HepG2 (cell line): ENCODE results near the gene IL17RC. TPM values are rescaled to one million over a fixed set of nuclear protein-coding genes. Genes with fewer than 3 reads are reported as not detected.
A peak's percentile ranks its signal among the peaks of the same experiment; 100 is the strongest.

Experiments
- KAT8 ChIP-seq: IDR thresholded peaks from 2 replicates; pipeline ENCODE4 v1.6.1; 2016; ENCODE audit warnings: missing genetic modification reagents, missing compliant biosample characterization
- KLF9 ChIP-seq: IDR thresholded peaks from 2 replicates; pipeline ENCODE4 v1.6.1; 2016; ENCODE audit warnings: low read depth
- MAFK ChIP-seq, 2 experiments: IDR thresholded peaks in 1 of 2; conservative IDR thresholded peaks in 1 of 2; 2 replicates each; pipeline ENCODE4 v1.6.1; 2011; ENCODE audit warnings: improper control_type of control experiment in 2 of 2, low read length in 2 of 2
- ZBTB1 ChIP-seq: sonication (generic); formaldehyde crosslinking; IDR thresholded peaks from 2 replicates; pipeline ENCODE4 v1.4.0; 2020; ENCODE audit warnings: missing genetic modification reagents, borderline replicate concordance
- ZMYM2 ChIP-seq: sonication (generic); formaldehyde crosslinking; IDR thresholded peaks from 2 replicates; pipeline ENCODE4 v1.8.0; 2022; ENCODE audit warnings: mild to moderate bottlenecking, missing genetic modification reagents
- ZNF20 ChIP-seq: sonication (generic); formaldehyde crosslinking; IDR thresholded peaks from 2 replicates; pipeline ENCODE4 v1.4.0; 2020; ENCODE audit warnings: mild to moderate bottlenecking, moderate library complexity, missing genetic modification reagents
- ZNF235 ChIP-seq: sonication (generic); formaldehyde crosslinking; IDR thresholded peaks from 2 replicates; pipeline ENCODE4 v1.8.1; 2023; ENCODE audit warnings: mild to moderate bottlenecking, missing genetic modification reagents, borderline replicate concordance
- ZNF572 ChIP-seq: sonication (generic); formaldehyde crosslinking; IDR thresholded peaks from 2 replicates; pipeline ENCODE4 v1.5.1; 2020; ENCODE audit warnings: mild to moderate bottlenecking, missing genetic modification reagents
- ZNF772 ChIP-seq: sonication (generic); formaldehyde crosslinking; IDR thresholded peaks from 2 replicates; pipeline ENCODE4 v1.5.0; 2020; ENCODE audit warnings: mild to moderate bottlenecking, missing genetic modification reagents
- ZNF773 ChIP-seq: sonication (generic); formaldehyde crosslinking; IDR thresholded peaks from 2 replicates; pipeline ENCODE4 v1.4.0; 2020; ENCODE audit warnings: missing genetic modification reagents, borderline replicate concordance
- polyA plus RNA-seq, 8 experiments: library from polyadenylated mRNA; depleted of rRNA in 3 of 8; stranded (reverse) in 7 of 8; unstranded in 1 of 8; fragments of >200 nt; fragmentation: Illumina TruSeq in 4 of 8; extraction: Trizol in 4 of 8; gene quantifications; 2 replicates each; pipeline versions ENCODE4 v1.2.1 to v1.2.3, GENCODE V29; 2011 to 2016; ENCODE audit warnings: low read depth in 4 of 8, missing spikeins in 1 of 8, mixed read lengths in 1 of 8; ENCODE audit not compliant: insufficient read depth in 1 of 8
- total RNA-seq, 5 experiments: library from RNA; depleted of rRNA; stranded (reverse); fragments of >200 nt; fragmentation: Illumina TruSeq; extraction: Trizol; gene quantifications; 2 replicates each; pipeline ENCODE4 v1.2.3, GENCODE V29; 2016; ENCODE audit warnings: low read depth in 1 of 5
- TF ChIP-seq, protein P1 (sequence below): IDR thresholded peaks from 2 replicates; pipeline ENCODE4 v1.6.1; 2016; ENCODE audit warnings: low read depth, borderline replicate concordance
- TF ChIP-seq, protein P2 (sequence below): sonication (generic); formaldehyde crosslinking; IDR thresholded peaks from 2 replicates; pipeline ENCODE4 v1.8.1; 2023; ENCODE audit warnings: mild to moderate bottlenecking, missing genetic modification reagents
- TF ChIP-seq, protein P3 (sequence below): sonication (generic); formaldehyde crosslinking; IDR thresholded peaks from 2 replicates; pipeline ENCODE4 v1.8.0; 2022; ENCODE audit warnings: low read depth, missing genetic modification reagents
- TF ChIP-seq, protein P4 (sequence below): sonication (generic); formaldehyde crosslinking; IDR thresholded peaks from 2 replicates; pipeline ENCODE4 v1.5.0; 2020; ENCODE audit warnings: mild to moderate bottlenecking, missing genetic modification reagents
- TF ChIP-seq, protein P5 (sequence below): sonication (generic); formaldehyde crosslinking; conservative IDR thresholded peaks from 2 replicates; pipeline ENCODE4 v1.4.0; 2020; ENCODE audit warnings: missing genetic modification reagents
- TF ChIP-seq, protein P6 (sequence below): sonication (generic); formaldehyde crosslinking; IDR thresholded peaks from 2 replicates; pipeline ENCODE4 v1.8.0; 2022; ENCODE audit warnings: mild to moderate bottlenecking, missing genetic modification reagents, moderate library complexity
- TF ChIP-seq, protein P7 (sequence below): sonication (generic); formaldehyde crosslinking; IDR thresholded peaks from 2 replicates; pipeline ENCODE4 v1.4.0; 2020; ENCODE audit warnings: missing genetic modification reagents

Gene IL17RC
- total and polyA plus RNA-seq, 2 of the 13 experiments (the other 11 are each of a cell fraction or from before 2014, with no cell fraction given) = 20.7 to 24.0 TPM

DNA sequence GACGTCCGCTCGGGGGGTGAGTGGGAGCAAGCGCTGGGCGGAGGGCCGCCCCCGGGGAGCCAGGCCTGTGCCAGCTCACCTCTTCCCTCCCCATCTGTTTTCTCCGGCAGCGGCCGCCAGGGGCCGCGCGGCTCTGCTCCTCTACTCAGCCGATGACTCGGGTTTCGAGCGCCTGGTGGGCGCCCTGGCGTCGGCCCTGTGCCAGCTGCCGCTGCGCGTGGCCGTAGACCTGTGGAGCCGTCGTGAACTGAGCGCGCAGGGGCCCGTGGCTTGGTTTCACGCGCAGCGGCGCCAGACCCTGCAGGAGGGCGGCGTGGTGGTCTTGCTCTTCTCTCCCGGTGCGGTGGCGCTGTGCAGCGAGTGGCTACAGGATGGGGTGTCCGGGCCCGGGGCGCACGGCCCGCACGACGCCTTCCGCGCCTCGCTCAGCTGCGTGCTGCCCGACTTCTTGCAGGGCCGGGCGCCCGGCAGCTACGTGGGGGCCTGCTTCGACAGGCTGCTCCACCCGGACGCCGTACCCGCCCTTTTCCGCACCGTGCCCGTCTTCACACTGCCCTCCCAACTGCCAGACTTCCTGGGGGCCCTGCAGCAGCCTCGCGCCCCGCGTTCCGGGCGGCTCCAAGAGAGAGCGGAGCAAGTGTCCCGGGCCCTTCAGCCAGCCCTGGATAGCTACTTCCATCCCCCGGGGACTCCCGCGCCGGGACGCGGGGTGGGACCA, 16.1 kb downstream of the IL17RC start (continued):
- peak; percentile 73 for TF ChIP-seq ZNF772 (CRISPR knock-in tag)
- TF ChIP-seq ZNF572 (CRISPR knock-in tag) = peak; percentile 88
- TF ChIP-seq, protein P1, sequence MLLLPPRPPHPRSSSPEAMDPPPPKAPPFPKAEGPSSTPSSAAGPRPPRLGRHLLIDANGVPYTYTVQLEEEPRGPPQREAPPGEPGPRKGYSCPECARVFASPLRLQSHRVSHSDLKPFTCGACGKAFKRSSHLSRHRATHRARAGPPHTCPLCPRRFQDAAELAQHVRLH (CRISPR knock-in tag) = 0 out of 2 replicates have a peak, but pooled peaks have one; percentile 3
- TF ChIP-seq, protein P2, sequence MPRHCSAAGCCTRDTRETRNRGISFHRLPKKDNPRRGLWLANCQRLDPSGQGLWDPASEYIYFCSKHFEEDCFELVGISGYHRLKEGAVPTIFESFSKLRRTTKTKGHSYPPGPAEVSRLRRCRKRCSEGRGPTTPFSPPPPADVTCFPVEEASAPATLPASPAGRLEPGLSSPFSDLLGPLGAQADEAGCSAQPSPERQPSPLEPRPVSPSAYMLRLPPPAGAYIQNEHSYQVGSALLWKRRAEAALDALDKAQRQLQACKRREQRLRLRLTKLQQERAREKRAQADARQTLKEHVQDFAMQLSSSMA (CRISPR knock-in tag) = 0 out of 2 replicates have a peak, but pooled peaks have one; percentile 27
- TF ChIP-seq, protein P3, sequence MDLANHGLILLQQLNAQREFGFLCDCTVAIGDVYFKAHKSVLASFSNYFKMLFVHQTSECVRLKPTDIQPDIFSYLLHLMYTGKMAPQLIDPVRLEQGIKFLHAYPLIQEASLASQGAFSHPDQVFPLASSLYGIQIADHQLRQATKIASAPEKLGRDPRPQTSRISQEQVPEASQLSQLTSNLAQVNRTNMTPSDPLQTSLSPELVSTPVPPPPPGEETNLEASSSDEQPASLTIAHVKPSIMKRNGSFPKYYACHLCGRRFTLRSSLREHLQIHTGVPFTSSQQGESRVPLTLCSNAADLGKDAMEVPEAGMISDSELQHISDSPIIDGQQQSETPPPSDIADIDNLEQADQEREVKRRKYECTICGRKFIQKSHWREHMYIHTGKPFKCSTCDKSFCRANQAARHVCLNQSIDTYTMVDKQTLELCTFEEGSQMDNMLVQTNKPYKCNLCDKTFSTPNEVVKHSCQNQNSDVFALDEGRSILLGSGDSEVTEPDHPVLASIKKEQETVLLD (CRISPR knock-in tag) = peak; percentile 12; the same call in 1 of the 2 replicates
- TF ChIP-seq, protein P4, sequence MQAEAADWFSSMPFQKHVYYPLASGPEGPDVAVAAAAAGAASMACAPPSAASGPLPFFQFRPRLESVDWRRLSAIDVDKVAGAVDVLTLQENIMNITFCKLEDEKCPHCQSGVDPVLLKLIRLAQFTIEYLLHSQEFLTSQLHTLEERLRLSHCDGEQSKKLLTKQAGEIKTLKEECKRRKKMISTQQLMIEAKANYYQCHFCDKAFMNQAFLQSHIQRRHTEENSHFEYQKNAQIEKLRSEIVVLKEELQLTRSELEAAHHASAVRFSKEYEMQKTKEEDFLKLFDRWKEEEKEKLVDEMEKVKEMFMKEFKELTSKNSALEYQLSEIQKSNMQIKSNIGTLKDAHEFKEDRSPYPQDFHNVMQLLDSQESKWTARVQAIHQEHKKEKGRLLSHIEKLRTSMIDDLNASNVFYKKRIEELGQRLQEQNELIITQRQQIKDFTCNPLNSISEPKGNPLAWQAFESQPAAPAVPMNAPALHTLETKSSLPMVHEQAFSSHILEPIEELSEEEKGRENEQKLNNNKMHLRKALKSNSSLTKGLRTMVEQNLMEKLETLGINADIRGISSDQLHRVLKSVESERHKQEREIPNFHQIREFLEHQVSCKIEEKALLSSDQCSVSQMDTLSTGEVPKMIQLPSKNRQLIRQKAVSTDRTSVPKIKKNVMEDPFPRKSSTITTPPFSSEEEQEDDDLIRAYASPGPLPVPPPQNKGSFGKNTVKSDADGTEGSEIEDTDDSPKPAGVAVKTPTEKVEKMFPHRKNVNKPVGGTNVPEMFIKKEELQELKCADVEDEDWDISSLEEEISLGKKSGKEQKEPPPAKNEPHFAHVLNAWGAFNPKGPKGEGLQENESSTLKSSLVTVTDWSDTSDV (CRISPR knock-in tag) = no peak; the same call in 1 of the 2 replicates
- 0 out of 2 replicates have a peak, but pooled peaks have one; percentile 28 for TF ChIP-seq ZNF773
- TF ChIP-seq, protein P5, sequence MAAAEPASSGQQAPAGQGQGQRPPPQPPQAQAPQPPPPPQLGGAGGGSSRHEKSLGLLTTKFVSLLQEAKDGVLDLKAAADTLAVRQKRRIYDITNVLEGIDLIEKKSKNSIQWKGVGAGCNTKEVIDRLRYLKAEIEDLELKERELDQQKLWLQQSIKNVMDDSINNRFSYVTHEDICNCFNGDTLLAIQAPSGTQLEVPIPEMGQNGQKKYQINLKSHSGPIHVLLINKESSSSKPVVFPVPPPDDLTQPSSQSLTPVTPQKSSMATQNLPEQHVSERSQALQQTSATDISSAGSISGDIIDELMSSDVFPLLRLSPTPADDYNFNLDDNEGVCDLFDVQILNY = peak; percentile 19
- 0 out of 2 replicates have a peak, but pooled peaks have one; percentile 34 for TF ChIP-seq KLF9 (CRISPR knock-in tag)
- TF ChIP-seq ZBTB1 (CRISPR knock-in tag) = no peak
- TF ChIP-seq KAT8 (CRISPR knock-in tag) = peak; percentile 50; the same call in 1 of the 2 replicates
- peak; percentile 83; the same call in 1 of the 2 replicates for TF ChIP-seq ZNF235 (CRISPR knock-in tag)
- TF ChIP-seq, protein P6, sequence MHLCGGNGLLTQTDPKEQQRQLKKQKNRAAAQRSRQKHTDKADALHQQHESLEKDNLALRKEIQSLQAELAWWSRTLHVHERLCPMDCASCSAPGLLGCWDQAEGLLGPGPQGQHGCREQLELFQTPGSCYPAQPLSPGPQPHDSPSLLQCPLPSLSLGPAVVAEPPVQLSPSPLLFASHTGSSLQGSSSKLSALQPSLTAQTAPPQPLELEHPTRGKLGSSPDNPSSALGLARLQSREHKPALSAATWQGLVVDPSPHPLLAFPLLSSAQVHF (CRISPR knock-in tag) = 0 out of 2 replicates have a peak, but pooled peaks have one; percentile 21
- TF ChIP-seq, protein P7, sequence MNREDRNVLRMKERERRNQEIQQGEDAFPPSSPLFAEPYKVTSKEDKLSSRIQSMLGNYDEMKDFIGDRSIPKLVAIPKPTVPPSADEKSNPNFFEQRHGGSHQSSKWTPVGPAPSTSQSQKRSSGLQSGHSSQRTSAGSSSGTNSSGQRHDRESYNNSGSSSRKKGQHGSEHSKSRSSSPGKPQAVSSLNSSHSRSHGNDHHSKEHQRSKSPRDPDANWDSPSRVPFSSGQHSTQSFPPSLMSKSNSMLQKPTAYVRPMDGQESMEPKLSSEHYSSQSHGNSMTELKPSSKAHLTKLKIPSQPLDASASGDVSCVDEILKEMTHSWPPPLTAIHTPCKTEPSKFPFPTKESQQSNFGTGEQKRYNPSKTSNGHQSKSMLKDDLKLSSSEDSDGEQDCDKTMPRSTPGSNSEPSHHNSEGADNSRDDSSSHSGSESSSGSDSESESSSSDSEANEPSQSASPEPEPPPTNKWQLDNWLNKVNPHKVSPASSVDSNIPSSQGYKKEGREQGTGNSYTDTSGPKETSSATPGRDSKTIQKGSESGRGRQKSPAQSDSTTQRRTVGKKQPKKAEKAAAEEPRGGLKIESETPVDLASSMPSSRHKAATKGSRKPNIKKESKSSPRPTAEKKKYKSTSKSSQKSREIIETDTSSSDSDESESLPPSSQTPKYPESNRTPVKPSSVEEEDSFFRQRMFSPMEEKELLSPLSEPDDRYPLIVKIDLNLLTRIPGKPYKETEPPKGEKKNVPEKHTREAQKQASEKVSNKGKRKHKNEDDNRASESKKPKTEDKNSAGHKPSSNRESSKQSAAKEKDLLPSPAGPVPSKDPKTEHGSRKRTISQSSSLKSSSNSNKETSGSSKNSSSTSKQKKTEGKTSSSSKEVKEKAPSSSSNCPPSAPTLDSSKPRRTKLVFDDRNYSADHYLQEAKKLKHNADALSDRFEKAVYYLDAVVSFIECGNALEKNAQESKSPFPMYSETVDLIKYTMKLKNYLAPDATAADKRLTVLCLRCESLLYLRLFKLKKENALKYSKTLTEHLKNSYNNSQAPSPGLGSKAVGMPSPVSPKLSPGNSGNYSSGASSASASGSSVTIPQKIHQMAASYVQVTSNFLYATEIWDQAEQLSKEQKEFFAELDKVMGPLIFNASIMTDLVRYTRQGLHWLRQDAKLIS (CRISPR knock-in tag) = 0 out of 2 replicates have a peak, but pooled peaks have one; percentile 17
- peak; percentile 35; the same call in 1 of the 2 replicates for TF ChIP-seq ZNF20
- no peak for TF ChIP-seq ZMYM2
- no peak for TF ChIP-seq MAFK (conservative IDR thresholded peaks at IDR 0.05 in 1 of 2, IDR thresholded peaks at IDR 0.05 in 1 of 2; ENCODE audit: low read length in 2 of 2)
